ENCODE measurements around the gene TRAM1L1. TPM values are rescaled to one million over a fixed set of nuclear protein-coding genes. Genes with fewer than 3 reads are reported as not detected.
A peak's percentile ranks its signal among the peaks of the same experiment; 100 is the strongest.

The TRAM1L1 gene
- 1 to 10 TPM; 4.4 to 6.8 (median 5.5) TPM for polyA plus RNA-seq (ENCODE audit: insufficient read length in 10 of 10)
- long read RNA-seq, donor 1, partial matches to known transcripts = 0 of 3 reads
- long read RNA-seq, donor 1, other reads (novel, unspliced or antisense) = 0 of 3 reads
- long read RNA-seq, donor 2, partial matches to known transcripts = 0 of 4 reads
- long read RNA-seq, donor 2, other reads (novel, unspliced or antisense) = 0 of 4 reads
- long read RNA-seq, donor 3 = 0 reads
- long read RNA-seq, donor 4 = 0 reads
- long read RNA-seq, donor 5, partial matches to known transcripts = 0 of 4 reads
- long read RNA-seq, donor 5, other reads (novel, unspliced or antisense) = 0 of 4 reads
- long read RNA-seq, donor 6, transcript TRAM1L1-201 (1 exons, 2,023 nt) = major isoform, 8 of 8 reads
- long read RNA-seq, donor 6, partial matches to known transcripts = 0 of 8 reads
- long read RNA-seq, donor 6, other reads (novel, unspliced or antisense) = 0 of 8 reads
- long read RNA-seq, donor 7, partial matches to known transcripts = 0 of 2 reads
- long read RNA-seq, donor 7, other reads (novel, unspliced or antisense) = 0 of 2 reads
- long read RNA-seq, donor 8, transcript TRAM1L1-201 (1 exons, 2,023 nt) = major isoform, 7 of 7 reads
- long read RNA-seq, donor 8, partial matches to known transcripts = 0 of 7 reads
- long read RNA-seq, donor 8, other reads (novel, unspliced or antisense) = 0 of 7 reads
- long read RNA-seq, donor 9, partial matches to known transcripts = 0 of 1 reads
- long read RNA-seq, donor 9, other reads (novel, unspliced or antisense) = 0 of 1 reads

DNA sequence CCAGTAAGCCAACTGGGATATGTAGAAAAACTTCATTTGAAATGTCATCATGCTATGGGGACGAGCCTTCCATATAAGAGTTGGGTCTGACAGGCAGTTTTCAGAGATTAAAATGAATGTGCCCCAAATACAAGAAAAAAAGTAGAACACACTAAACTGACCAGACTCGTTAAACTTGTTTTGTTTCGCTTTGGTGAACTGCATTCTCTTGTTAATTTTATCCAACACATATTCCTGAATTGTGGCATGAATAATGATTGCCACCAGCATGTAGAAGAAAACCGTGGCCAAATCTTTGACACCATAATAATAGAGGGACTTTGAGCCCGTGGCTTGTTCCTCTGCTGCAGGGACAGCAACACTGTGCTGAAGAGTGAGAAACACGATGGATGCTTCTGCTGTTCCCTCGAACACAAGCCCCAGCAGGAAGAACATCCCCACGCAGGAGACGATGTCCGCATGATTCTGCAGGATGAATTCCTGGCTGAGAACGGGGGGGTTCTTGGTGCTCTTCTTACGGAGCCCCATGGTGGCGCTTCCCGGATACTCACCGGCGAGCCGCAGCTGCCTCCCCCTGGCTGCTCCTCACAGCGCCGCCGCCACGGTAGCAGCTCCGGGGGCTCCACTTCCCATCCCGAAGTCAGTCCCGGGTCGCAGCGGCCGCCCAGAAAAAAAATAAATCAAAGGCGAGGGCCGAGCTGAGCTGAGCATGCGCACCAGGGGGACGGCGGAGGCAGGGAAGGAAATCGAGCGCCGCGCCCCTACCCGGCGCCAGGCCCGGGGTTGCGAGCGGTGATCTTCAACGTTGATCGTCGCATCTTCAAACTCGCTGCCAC lies at the start of gene TRAM1L1:
Gene TRAM1L1, minus strand, starts transcription at position 711 of the 836 bp plus-strand sequence. Its CDS starts 183 bp downstream, at position 528.
- peak; percentile 75 to 93 (median 85) for DNase-seq

DNA sequence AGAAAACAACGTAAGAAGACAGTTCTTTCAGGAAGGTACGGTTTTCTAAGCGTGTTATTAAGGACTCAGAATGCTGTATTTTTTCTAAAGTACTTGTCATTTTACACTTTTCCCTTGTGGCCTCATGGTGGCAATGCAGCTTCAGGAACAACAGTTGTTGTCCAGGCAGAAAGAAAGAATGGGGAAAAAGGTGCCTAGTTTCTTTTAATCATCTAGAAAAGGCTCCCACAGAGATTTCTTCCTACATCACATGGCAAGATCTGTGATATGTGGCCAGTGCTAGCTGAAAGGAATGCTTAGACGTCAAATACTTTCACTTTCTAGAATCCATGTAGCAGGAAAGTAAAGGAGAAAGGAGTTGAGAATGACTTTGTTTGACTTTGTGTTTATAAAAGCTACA lies 49.0 kb upstream of the TRAM1L1 start:
- DNase-seq = peak; percentile 34 to 53 (median 35)

- no peak for DNase-seq
Measured at GRCh38 chr4:117096886-117097285, 11.5 kb upstream of the TRAM1L1 start.

DNA sequence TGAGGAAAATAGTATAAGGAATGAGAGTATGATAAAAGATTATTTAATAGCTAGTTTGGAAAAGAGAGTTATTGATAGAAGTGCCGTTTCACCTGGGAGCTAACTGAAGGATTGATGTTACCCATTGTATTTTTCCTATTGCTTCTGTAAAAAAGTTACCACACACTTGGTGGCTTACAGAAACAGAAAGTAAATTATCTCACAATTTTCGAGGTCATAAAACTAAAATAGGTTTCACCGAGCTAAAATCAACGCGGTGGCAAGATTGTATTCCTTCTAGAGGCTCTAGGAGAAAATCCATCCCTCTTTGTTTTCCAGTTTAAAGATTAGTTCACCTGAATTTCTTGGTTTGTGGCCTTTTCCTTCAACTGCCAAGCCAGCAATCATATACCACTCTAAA lies 11.1 kb upstream of the TRAM1L1 start:
- DNase-seq = no peak

GRCh38 chr4:117093571-117093970 lies 8.2 kb upstream of the TRAM1L1 start:
- peak in 2 of 3 donors; percentile 1 to 33 for DNase-seq

DNA sequence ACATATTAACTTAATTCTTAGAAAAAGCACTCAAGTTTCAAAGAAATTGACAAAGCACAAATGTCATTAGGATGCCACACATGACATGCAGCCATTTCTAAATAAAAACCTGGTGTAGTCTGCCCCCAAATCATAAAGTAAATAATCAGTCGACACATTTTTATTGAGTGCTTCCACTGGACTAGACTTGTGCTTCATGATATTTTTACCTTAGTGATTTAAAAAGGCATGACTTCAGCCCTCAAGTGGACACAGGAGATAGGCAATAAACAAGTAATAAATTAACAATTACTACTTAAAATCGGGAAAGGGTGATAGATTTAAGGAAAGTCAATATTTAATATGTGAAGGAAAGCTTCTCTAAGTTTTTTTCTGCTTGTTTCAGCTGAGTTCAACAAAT lies 7.6 kb downstream of the TRAM1L1 start:
- DNase-seq = no peak

DNA sequence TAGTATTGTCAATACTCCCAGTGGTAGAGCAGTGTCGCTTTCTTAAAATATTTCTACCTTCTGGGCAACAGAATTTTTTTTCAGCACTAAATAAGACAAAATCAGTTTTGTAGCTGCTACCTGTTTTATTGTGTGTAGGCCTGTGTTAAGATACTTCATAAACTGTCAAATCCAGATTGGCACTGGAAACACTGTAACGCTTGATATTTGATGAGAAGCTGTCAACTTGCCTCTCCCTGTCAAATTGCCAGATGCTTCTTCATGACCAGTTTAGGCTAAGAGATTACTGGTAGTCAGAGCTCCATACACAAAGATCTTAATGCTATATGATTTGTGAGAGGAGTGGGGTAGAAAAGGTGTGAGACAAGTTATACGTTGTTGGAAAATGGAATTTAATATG lies 17.3 kb downstream of the TRAM1L1 start:
- DNase-seq = no peak

- DNase-seq = peak in 1 of 3 donors; percentile 41
Measured at GRCh38 chr4:117063961-117064696, 21.2 kb downstream of the TRAM1L1 start.

DNA sequence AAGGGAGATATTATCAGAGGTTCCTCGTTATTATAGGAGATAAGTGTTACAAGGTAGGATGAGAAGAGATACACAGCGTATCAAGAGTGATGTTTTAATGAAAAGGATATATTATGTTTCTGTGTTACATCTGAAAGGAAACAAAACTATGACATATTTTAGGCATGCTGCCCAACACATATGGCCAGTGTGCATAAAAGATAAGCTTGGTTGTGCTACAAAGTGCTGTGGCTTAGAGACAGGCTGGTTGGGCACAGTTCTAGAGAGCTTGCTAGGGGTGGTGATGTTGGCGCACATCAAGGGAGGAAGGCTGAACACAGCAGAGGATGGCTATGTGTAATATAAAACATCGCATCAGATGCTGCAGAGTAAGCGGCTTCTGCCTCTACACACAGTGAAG lies 42.4 kb downstream of the TRAM1L1 start:
- no peak for DNase-seq
